Measurements from ENCODE around the gene PLAAT1. TPM values are rescaled to one million over a fixed set of nuclear protein-coding genes. Genes with fewer than 3 reads are reported as not detected.

The PLAAT1 gene
- total RNA-seq, 1 donor from 2014 or later, result 1.6 TPM

DNA sequence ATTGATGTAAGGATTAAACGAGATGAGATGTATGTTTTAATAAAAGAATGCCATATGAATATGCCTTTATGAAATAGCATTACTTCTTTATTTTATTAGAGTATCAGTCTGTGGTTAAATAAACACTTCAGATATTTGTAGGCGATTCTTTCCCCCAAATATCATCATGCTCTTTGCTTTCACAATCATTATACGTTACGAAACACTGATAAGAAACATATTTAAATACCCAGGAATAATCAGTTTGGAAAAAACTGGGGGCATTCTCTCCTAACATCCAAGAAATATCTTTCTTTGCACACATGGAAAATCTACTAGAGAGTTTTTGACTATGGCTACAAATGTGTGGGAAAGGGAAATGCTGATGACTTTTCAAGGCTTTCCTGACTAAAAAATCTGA, 4.4 kb upstream of the PLAAT1 start:
- DNase-seq (ENCODE audit: low spot score), result no peak
- H3K27ac Mint-ChIP-seq (ENCODE audit: unreplicated experiment), result no peak overlapping the region

GRCh38 chr3:193237030-193237429, 4.0 kb upstream of the PLAAT1 start:
- Mint-ChIP-seq H3K36me3 (ENCODE audit: low read depth) (no peaks in the 10 kb centered on the region), H3K9me3 (ENCODE audit: low read depth) (no peaks in the 10 kb centered on the region), H3K4me3 (ENCODE audit: unreplicated experiment) (no peak overlapping the region), H3K4me1 (ENCODE audit: low read depth) (peaks cover 10% of the 10 kb centered on the region), H3K27ac (ENCODE audit: unreplicated experiment) (no peak overlapping the region), H3K27me3 (ENCODE audit: low read depth) (no peaks in the 10 kb centered on the region)
- DNase-seq (ENCODE audit: low spot score), result no peak
- TF ChIP-seq CTCF (IDR thresholded peaks at IDR 0.05), result no peak

More for the DNA sequence above, 4.4 kb upstream of the PLAAT1 start:
- TF ChIP-seq CTCF (IDR thresholded peaks at IDR 0.05), result no peak
- Mint-ChIP-seq H3K4me3 (ENCODE audit: unreplicated experiment) (no peak overlapping the region), H3K9me3 (ENCODE audit: low read depth) (no peaks in the 10 kb centered on the region), H3K27me3 (ENCODE audit: low read depth) (no peaks in the 10 kb centered on the region), H3K36me3 (ENCODE audit: low read depth) (no peaks in the 10 kb centered on the region), H3K4me1 (ENCODE audit: low read depth) (peaks cover 7% of the 10 kb centered on the region)

DNA sequence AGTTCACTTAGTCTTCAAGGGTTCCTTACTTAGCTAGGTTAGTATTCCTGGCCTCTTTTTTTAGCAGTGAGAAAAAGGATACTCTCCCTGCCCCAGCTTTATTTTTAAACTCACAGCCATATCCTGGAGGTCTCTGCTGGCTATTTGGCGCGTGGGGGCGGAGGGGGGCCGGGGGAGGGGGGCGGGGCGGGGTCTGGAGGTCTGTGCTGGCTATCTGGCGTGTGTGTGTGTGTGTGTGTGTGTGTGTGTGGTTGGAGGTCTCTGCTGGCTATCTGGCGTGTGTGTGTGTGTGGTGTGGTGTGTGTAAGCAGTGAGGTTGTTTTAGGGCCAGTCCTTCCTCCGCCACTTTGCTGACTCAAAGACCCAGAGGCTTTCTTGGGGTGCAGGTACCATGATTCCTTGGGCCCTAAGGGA, 579 bp upstream of the PLAAT1 start:
- peaks cover 17% of the 10 kb centered on the region for H3K4me1 Mint-ChIP-seq (ENCODE audit: low read depth)
- H3K9me3 Mint-ChIP-seq (ENCODE audit: low read depth), result no peaks in the 10 kb centered on the region
- peak overlapping the region; percentile 74 for H3K4me3 Mint-ChIP-seq (ENCODE audit: unreplicated experiment)
- no peak for DNase-seq (ENCODE audit: low spot score)
- H3K36me3 Mint-ChIP-seq (ENCODE audit: low read depth), result no peaks in the 10 kb centered on the region
- TF ChIP-seq CTCF (IDR thresholded peaks at IDR 0.05), result no peak
- no peaks in the 10 kb centered on the region for H3K27me3 Mint-ChIP-seq (ENCODE audit: low read depth)
- H3K27ac Mint-ChIP-seq (ENCODE audit: unreplicated experiment), result peak overlapping the region; percentile 11

- no peaks in the 10 kb centered on the region for H3K36me3 Mint-ChIP-seq (ENCODE audit: low read depth)
- peaks cover 17% of the 10 kb centered on the region for H3K4me1 Mint-ChIP-seq (ENCODE audit: low read depth)
- H3K4me3 Mint-ChIP-seq (ENCODE audit: unreplicated experiment), result peak overlapping the region; percentile 78
- no peak for DNase-seq (ENCODE audit: low spot score)
- no peaks in the 10 kb centered on the region for H3K27me3 Mint-ChIP-seq (ENCODE audit: low read depth)
- H3K9me3 Mint-ChIP-seq (ENCODE audit: low read depth), result peaks cover 5% of the 10 kb centered on the region
- H3K27ac Mint-ChIP-seq (ENCODE audit: unreplicated experiment), result peak overlapping the region; percentile 49
- TF ChIP-seq CTCF (IDR thresholded peaks at IDR 0.05), result no peak
Measured at GRCh38 chr3:193241716-193242115, 694 bp downstream of the PLAAT1 start.

DNA sequence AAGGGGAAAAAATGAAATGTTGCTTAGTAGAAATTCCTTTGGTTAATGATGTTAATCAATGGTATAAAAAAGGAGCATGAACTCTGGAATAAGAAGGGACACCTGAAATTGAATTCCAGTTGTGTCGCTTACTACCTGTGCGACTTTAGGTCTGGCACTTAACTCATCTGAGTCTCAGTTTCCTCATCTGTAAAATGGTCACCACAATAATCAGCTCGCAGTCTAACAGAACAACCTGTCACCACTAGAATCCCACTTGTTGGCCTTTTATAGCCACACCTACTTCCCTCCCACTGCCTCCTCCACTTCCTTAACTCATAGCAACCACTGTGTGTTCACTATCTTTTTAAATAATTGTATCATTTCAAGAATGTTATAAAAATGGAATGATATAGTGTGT, 2.5 kb downstream of the PLAAT1 start:
- DNase-seq (ENCODE audit: low spot score), result no peak
- H3K36me3 Mint-ChIP-seq (ENCODE audit: low read depth), result peaks cover 4% of the 10 kb centered on the region
- no peak overlapping the region for H3K27ac Mint-ChIP-seq (ENCODE audit: unreplicated experiment)
- H3K4me1 Mint-ChIP-seq (ENCODE audit: low read depth), result peaks cover 17% of the 10 kb centered on the region
- no peak overlapping the region for H3K4me3 Mint-ChIP-seq (ENCODE audit: unreplicated experiment)
- peaks cover 18% of the 10 kb centered on the region for H3K9me3 Mint-ChIP-seq (ENCODE audit: low read depth)
- TF ChIP-seq CTCF (IDR thresholded peaks at IDR 0.05), result no peak
- H3K27me3 Mint-ChIP-seq (ENCODE audit: low read depth), result no peaks in the 10 kb centered on the region

All from chondrocyte (in vitro differentiated cells).